Neuronal stem cell (in vitro differentiated cells): Measurements from ENCODE around the gene CCDC73.

Source experiments
- DNase-seq: peaks from one replicate; pipeline ENCODE4 v3.0.0-alpha.2; 2013; ENCODE audit warnings: low spot score
- H2AFZ ChIP-seq: one replicate; pipeline ENCODE4 v1.6.1; 2013; ENCODE audit warnings: mild to moderate bottlenecking, low read length, inconsistent platforms
- H2AK5ac ChIP-seq: 2 replicates; pipeline ENCODE4 v1.6.1; 2013; ENCODE audit warnings: low read depth, mild to moderate bottlenecking, inconsistent platforms, low read length, moderate library complexity, mixed read lengths
- H2BK120ac ChIP-seq: 2 replicates; pipeline ENCODE4 v1.6.1; 2013; ENCODE audit warnings: low read depth, mild to moderate bottlenecking, inconsistent platforms, low read length, moderate library complexity, mixed read lengths
- H2BK12ac ChIP-seq: one replicate; pipeline ENCODE4 v1.6.1; 2013; ENCODE audit warnings: low read length, inconsistent platforms
- H2BK15ac ChIP-seq: 2 replicates; pipeline ENCODE4 v1.6.1; 2013; ENCODE audit warnings: mild to moderate bottlenecking, low read length, inconsistent platforms, mixed read lengths
- H2BK5ac ChIP-seq: one replicate; pipeline ENCODE4 v1.6.1; 2013; ENCODE audit warnings: inconsistent platforms, mild to moderate bottlenecking, low read length, moderate library complexity
- H3K14ac ChIP-seq: one replicate; pipeline ENCODE4 v1.6.1; 2013; ENCODE audit warnings: low read length, inconsistent platforms
- H3K18ac ChIP-seq: 2 replicates; pipeline ENCODE4 v1.6.1; 2013; ENCODE audit warnings: low read length, inconsistent platforms
- H3K23ac ChIP-seq: 2 replicates; pipeline ENCODE4 v1.6.1; 2013; ENCODE audit warnings: low read depth, mild to moderate bottlenecking, mixed read lengths, low read length, inconsistent platforms; ENCODE audit not compliant: poor library complexity
- H3K27ac ChIP-seq: replicated peaks from 3 replicates; pipeline ENCODE4 v1.5.1; 2013; ENCODE audit warnings: low read length, inconsistent platforms
- H3K27me3 ChIP-seq, 3 experiments: 2 replicates each; pipeline ENCODE4 v1.6.1; 2013; ENCODE audit warnings: low read length in 3 of 3, mild to moderate bottlenecking in 2 of 3, inconsistent platforms in 1 of 3, low read depth in 1 of 3, mixed read lengths in 1 of 3, moderate library complexity in 1 of 3; ENCODE audit not compliant: control insufficient read depth in 3 of 3, insufficient read depth in 3 of 3
- H3K36me3 ChIP-seq, 2 donors: replicated peaks in 1 of 2; 2 replicates each; pipeline ENCODE4 v1.6.1; 2013; ENCODE audit warnings: low read length in 2 of 2; ENCODE audit not compliant: control insufficient read depth in 2 of 2, insufficient read depth in 2 of 2
- H3K4ac ChIP-seq: 2 replicates; pipeline ENCODE4 v1.6.1; 2013; ENCODE audit warnings: inconsistent platforms, mild to moderate bottlenecking, low read length, moderate library complexity
- H3K4me1 ChIP-seq, 2 donors: 1 replicate in 1 of 2; 2 replicates in 1 of 2; pipeline ENCODE4 v1.6.1; 2013; ENCODE audit warnings: low read length in 2 of 2, low read depth in 1 of 2; ENCODE audit not compliant: control insufficient read depth in 2 of 2, insufficient read depth in 1 of 2
- H3K4me2 ChIP-seq: one replicate; pipeline ENCODE4 v1.6.1; 2013; ENCODE audit warnings: mild to moderate bottlenecking, low read length, inconsistent platforms; ENCODE audit not compliant: insufficient read depth, poor library complexity, severe bottlenecking
- H3K4me3 ChIP-seq, 2 donors: 2 replicates each; pipeline ENCODE4 v1.5.1; 2013; ENCODE audit warnings: low read length in 2 of 2, mild to moderate bottlenecking in 2 of 2, inconsistent platforms in 1 of 2, moderate library complexity in 1 of 2
- H3K79me1 ChIP-seq: one replicate; pipeline ENCODE4 v1.6.1; 2013; ENCODE audit warnings: low read depth, mild to moderate bottlenecking, inconsistent platforms, low read length, moderate library complexity
- H3K9ac ChIP-seq: one replicate; pipeline ENCODE4 v1.6.1; 2013; ENCODE audit warnings: mild to moderate bottlenecking, low read depth, low read length, inconsistent platforms; ENCODE audit not compliant: poor library complexity
- H3K9me3 ChIP-seq, 2 donors: replicated peaks in 1 of 2; 2 replicates each; pipeline versions ENCODE3 to v1.6.1; 2013; ENCODE audit warnings: low read length in 2 of 2, mild to moderate bottlenecking in 2 of 2, inconsistent platforms in 1 of 2, low read depth in 1 of 2, mixed read lengths in 1 of 2, moderate library complexity in 1 of 2; ENCODE audit not compliant: control insufficient read depth in 2 of 2, insufficient read depth in 1 of 2
- H4K8ac ChIP-seq: one replicate; pipeline ENCODE4 v1.6.1; 2013; ENCODE audit warnings: low read depth, mild to moderate bottlenecking, inconsistent platforms, low read length, moderate library complexity
- H4K91ac ChIP-seq: one replicate; pipeline ENCODE4 v1.6.1; 2013; ENCODE audit warnings: low read length, low read depth, mild to moderate bottlenecking, inconsistent platforms; ENCODE audit not compliant: poor library complexity
- WGBS, 2 donors: extraction: QIAGEN DNeasy Blood & Tissue Kit; methylation state at CpG; one replicate each; pipeline ENCODE4 v1.1.7; 2013; ENCODE audit warnings: missing lambda C conversion rate in 2 of 2, mixed read lengths in 1 of 2; ENCODE audit not compliant: insufficient read length in 2 of 2, insufficient replicate concordance in 1 of 2; ENCODE audit errors: extremely low coverage in 2 of 2; 5-methylcytosine and 5-hydroxymethylcytosine counted together

Gene CCDC73

DNA sequence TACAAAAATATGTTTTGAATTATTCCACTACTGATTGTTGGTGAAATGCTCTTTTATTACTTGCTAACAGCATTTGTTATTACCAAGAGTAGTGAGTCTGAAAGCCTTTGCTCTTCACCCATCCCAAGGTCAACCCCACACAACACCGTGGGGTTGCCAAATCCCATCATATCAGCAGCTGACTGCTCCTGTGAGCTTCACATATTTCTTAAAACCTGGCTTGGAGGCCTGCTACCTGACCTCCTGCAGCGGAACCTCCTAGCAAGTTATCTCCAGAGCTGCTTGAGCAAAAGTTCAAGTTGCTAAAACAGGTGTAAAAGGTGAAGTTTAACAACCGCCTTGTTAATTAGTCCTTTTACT is 230.9 kb downstream of the CCDC73 start:
- Histone ChIP-seq H2AFZ (no peak overlapping the region), H2BK5ac (no peak overlapping the region), H3K4me1 (no peaks in the 10 kb centered on the region), H3K27me3 (no peaks in the 10 kb centered on the region), H2BK15ac (no peak overlapping the region), H3K23ac (no peak overlapping the region), H3K36me3 (no peaks in the 10 kb centered on the region), H4K91ac (no peak overlapping the region), H3K79me1 (no peaks in the 10 kb centered on the region), H3K27ac (no peak overlapping the region), H3K4me3 (no peak overlapping the region), H3K14ac (no peak overlapping the region), H2BK120ac (no peak overlapping the region), H3K4ac (no peak overlapping the region), H3K9me3 (no peaks in the 10 kb centered on the region), H3K9ac (no peak overlapping the region), H3K18ac (no peak overlapping the region), H4K8ac (no peak overlapping the region), H2BK12ac (no peak overlapping the region), H3K4me2 (no peak overlapping the region), H2AK5ac (no peak overlapping the region)
- no peak for DNase-seq
- WGBS, 2 donors: no CpG with 5 or more reads among the region's 3 CpGs

DNA sequence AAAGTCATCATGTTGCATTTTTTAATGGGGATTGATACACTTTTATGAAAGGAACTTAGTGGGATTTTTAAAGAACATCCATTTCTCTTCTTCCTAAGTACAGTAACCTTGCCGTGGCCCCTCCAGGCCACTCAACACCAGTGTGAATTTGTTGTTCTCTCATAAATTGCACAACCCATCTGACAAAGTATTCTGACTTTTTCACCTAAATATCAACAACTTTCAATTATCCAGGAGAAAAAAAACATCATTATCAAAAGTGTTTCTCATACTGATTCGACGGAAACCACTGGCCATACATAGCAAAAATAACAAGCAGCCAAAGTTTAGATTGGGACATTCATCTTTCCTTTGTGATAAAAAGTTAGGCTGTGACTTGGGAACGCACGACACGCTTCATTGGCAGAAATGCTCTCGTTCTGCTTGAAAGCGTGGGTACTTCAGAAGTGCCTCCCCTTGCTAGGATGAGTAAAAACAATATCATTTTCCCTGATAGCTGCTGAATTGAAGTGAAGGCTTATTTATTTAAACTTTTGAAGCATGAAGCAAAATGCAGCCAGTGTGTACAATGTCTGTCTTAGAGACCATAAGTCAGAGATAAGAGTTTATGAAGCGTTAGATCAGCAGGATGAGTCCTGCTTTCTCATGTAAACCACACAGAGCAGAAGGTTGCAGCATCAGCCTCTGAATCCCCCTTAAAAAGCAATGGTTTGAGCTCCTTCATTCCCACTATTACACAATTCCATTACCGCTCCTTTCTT is 231.4 kb downstream of the CCDC73 start:
- Histone ChIP-seq H3K36me3 (no peaks in the 10 kb centered on the region), H2BK12ac (no peak overlapping the region), H3K9me3 (no peaks in the 10 kb centered on the region), H3K27me3 (no peaks in the 10 kb centered on the region), H3K18ac (no peak overlapping the region), H3K4ac (no peak overlapping the region), H3K79me1 (no peaks in the 10 kb centered on the region), H3K4me3 (no peak overlapping the region), H4K91ac (no peak overlapping the region), H3K14ac (no peak overlapping the region), H2AK5ac (no peak overlapping the region), H2AFZ (peak overlapping the region; percentile 9), H3K4me2 (no peak overlapping the region), H4K8ac (no peak overlapping the region), H2BK120ac (no peak overlapping the region), H3K4me1 (no peaks in the 10 kb centered on the region), H3K9ac (no peak overlapping the region), H3K27ac (no peak overlapping the region), H3K23ac (no peak overlapping the region), H2BK5ac (no peak overlapping the region), H2BK15ac (no peak overlapping the region)
- DNase-seq: no peak
- 100% methylated on average over 1 of the region's 10 CpGs; no CpG with 5 or more reads in 1 of the 2 donors for WGBS, 2 donors

DNA sequence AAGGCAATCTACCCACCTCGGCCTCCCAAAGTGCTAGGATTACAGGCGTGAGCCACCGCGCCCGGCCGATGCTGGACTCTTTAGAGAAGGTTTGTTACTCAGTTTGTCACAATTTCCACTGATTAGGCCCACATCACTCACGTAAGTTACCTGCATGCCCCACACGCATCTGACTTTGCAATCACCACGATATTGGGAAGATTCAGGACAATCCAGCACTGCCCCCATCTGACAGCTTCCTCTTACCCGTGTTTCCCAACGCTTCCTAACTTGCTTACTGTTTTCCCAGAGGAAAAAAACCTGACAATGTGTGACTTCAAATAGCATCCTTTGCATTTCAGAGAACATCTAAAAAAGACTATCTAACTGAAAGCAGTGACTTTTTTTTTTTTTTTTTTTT is 232.6 kb downstream of the CCDC73 start:
- Histone ChIP-seq H2BK120ac (no peak overlapping the region), H3K36me3 (no peaks in the 10 kb centered on the region), H3K4me3 (no peak overlapping the region), H3K9ac (no peak overlapping the region), H3K27me3 (no peaks in the 10 kb centered on the region), H2BK12ac (no peak overlapping the region), H3K23ac (no peak overlapping the region), H4K91ac (no peak overlapping the region), H2AFZ (no peak overlapping the region), H3K14ac (no peak overlapping the region), H3K4me2 (no peak overlapping the region), H2BK5ac (no peak overlapping the region), H4K8ac (no peak overlapping the region), H2BK15ac (no peak overlapping the region), H3K9me3 (no peaks in the 10 kb centered on the region), H3K4ac (no peak overlapping the region), H3K4me1 (no peaks in the 10 kb centered on the region), H2AK5ac (no peak overlapping the region), H3K27ac (no peak overlapping the region), H3K18ac (no peak overlapping the region), H3K79me1 (no peaks in the 10 kb centered on the region)
- DNase-seq: no peak
- WGBS, 2 donors: no CpG with 5 or more reads among the region's 11 CpGs

DNA sequence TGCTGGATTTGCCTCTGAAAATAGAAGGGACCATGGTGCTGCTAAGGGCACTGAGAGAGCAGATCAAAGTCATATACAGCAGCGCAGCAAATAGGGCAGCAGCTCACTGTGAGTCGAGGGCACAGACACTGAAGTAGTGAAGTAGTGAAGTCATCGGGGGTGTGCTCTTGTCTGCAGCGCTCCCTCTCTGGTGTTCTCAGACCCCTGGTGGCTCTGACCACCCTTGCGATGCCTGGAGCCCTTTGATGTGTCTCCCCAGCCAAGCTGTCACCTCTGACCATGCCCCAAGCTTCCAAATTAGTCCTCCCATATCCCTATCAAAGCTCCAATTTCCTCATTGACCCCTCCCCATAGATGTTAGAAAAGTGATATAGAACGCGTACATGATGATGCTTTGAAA is 238.6 kb downstream of the CCDC73 start:
- Histone ChIP-seq H4K8ac (no peak overlapping the region), H2BK120ac (no peak overlapping the region), H3K4me1 (no peaks in the 10 kb centered on the region), H3K27me3 (peaks cover 0 to 3% (median 0%) of the 10 kb centered on the region in 3 experiments), H3K4me3 (no peak overlapping the region), H3K9me3 (no peaks in the 10 kb centered on the region), H2AK5ac (no peak overlapping the region), H3K18ac (no peak overlapping the region), H3K23ac (no peak overlapping the region), H2BK5ac (no peak overlapping the region), H4K91ac (no peak overlapping the region), H2BK15ac (no peak overlapping the region), H3K14ac (no peak overlapping the region), H3K27ac (no peak overlapping the region), H3K4me2 (no peak overlapping the region), H2BK12ac (no peak overlapping the region), H2AFZ (no peak overlapping the region), H3K9ac (no peak overlapping the region), H3K79me1 (no peaks in the 10 kb centered on the region), H3K36me3 (no peaks in the 10 kb centered on the region), H3K4ac (no peak overlapping the region)
- no CpG with 5 or more reads among the region's 7 CpGs for WGBS, 2 donors
- no peak for DNase-seq
